ENCODE measurements around the gene TMEM41A. TPM values are rescaled to one million over a fixed set of nuclear protein-coding genes. Genes with fewer than 3 reads are reported as not detected.

Gene TMEM41A
- total RNA-seq (2021) = 14.4 to 17.2 TPM (median 15.7 TPM) in 3 replicates
- Bru-seq, nascent RNA = percentile 83 among the genes with signal in this experiment
- long read RNA-seq, experiment 1, transcript TMEM41A-201 (3 exons, 1,060 nt) = minor isoform, 5 of 42 reads
- long read RNA-seq, experiment 1, transcript TMEM41A-203 (5 exons, 2,827 nt) = major isoform, 31 of 42 reads
- long read RNA-seq, experiment 1, partial matches to known transcripts = 1 of 42 reads
- long read RNA-seq, experiment 1, other reads (novel, unspliced or antisense) = 5 of 42 reads
- long read RNA-seq, experiment 2, transcript TMEM41A-203 (5 exons, 2,827 nt) = major isoform, 7 of 21 reads
- long read RNA-seq, experiment 2, partial matches to known transcripts = 1 of 21 reads
- long read RNA-seq, experiment 2, other reads (novel, unspliced or antisense) = 13 of 21 reads
- long read RNA-seq, experiment 3, transcript TMEM41A-203 (5 exons, 2,827 nt) = major isoform, 21 of 25 reads
- long read RNA-seq, experiment 3, partial matches to known transcripts = 0 of 25 reads
- long read RNA-seq, experiment 3, other reads (novel, unspliced or antisense) = 3 of 25 reads

DNA sequence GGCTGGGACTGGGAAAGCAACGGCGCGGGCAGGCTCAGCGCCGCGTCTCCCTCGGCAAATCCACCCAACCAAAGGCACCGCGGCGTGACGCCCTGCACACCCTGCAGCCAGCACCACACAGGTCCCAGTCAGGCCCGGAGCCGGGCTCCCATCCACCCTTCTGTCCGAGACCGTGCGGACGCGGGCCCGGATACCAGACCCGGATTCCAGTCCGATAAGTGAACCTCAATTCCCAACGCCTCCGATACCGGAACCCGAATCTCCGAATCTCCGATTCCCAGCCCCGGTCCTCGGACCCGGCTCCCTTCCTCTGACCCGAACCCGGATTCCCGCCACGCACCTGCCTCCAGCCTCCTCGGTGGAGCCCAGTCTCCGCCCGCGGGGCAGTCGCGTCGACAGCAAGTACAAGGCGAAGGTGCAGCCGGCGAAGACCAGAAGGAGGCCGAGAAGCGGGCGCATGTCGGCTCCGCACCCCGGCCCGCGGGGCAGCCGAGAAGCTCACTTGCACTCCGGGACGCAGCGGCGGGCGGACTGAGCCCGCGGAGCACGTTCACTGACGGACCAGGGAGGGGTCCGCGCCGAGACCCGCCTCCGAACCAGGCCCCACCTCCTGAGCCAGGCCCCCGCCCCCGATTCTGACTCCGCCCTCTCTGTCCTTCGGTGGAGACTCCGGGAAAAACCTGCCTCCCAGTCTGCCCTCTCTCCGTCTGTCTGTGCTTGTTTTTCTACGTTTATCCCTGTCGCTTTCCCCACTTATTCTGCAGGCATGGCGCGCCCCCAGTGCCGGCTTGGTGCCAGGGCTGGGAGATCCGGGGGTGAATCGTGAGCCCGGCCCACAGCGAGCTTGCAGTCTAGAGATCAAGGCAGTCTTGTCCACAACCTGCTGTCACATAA is at the start of gene TMEM41A:
Gene TMEM41A, minus strand, starts transcription at position 533 of the 894 bp plus-strand sequence. Its CDS starts 74 bp downstream, at position 459.
- Mint-ChIP-seq H3K36me3 (peaks cover 16% of the 10 kb centered on the region), H3K4me3 (peak within 1 kb of the TSS; percentile 94), H3K4me1 (peaks cover 6% of the 10 kb centered on the region; the same call in 1 of the 2 replicates), H3K27ac (peak within 1 kb of the TSS; percentile 98), H3K27me3 (ENCODE audit: low read depth) (peaks cover 17% of the 10 kb centered on the region), H3K9me3 (no peaks in the 10 kb centered on the region)
- ChIA-PET POLR2A (interaction anchor here (1.0 kb wide), 2 partner anchors 84 to 85 kb away, joined by 3 to 4 read pairs; no protein-coding TSS in a partner anchor), CTCF (interaction anchor here (0.5 to 1.4 kb wide), 10 partner anchors 12 to 179 kb away, joined by 3 to 10 read pairs (median 6); partner anchors contain the start of genes LIPH and SENP2)
- ATAC-seq (peak; percentile 97), DNase-seq (ENCODE audit: low spot score) (peak; percentile 97)
- TF ChIP-seq MYBL2 (CRISPR knock-in tag; IDR thresholded peaks at IDR 0.05) = no peak; the same call in 1 of the 2 replicates
- no peak for TF ChIP-seq ZNF219 (CRISPR knock-in tag; IDR thresholded peaks at IDR 0.05; ENCODE audit: borderline replicate concordance)
- TF ChIP-seq FOXK1 (CRISPR knock-in tag; IDR thresholded peaks at IDR 0.05) = peak; percentile 83
- TF ChIP-seq, protein P1, sequence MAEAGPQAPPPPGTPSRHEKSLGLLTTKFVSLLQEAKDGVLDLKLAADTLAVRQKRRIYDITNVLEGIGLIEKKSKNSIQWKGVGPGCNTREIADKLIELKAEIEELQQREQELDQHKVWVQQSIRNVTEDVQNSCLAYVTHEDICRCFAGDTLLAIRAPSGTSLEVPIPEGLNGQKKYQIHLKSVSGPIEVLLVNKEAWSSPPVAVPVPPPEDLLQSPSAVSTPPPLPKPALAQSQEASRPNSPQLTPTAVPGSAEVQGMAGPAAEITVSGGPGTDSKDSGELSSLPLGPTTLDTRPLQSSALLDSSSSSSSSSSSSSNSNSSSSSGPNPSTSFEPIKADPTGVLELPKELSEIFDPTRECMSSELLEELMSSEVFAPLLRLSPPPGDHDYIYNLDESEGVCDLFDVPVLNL (CRISPR knock-in tag; IDR thresholded peaks at IDR 0.05; ENCODE audit: borderline replicate concordance, low read depth) = peak; percentile 69; the same call in 1 of the 2 replicates
- TF ChIP-seq, protein P2, sequence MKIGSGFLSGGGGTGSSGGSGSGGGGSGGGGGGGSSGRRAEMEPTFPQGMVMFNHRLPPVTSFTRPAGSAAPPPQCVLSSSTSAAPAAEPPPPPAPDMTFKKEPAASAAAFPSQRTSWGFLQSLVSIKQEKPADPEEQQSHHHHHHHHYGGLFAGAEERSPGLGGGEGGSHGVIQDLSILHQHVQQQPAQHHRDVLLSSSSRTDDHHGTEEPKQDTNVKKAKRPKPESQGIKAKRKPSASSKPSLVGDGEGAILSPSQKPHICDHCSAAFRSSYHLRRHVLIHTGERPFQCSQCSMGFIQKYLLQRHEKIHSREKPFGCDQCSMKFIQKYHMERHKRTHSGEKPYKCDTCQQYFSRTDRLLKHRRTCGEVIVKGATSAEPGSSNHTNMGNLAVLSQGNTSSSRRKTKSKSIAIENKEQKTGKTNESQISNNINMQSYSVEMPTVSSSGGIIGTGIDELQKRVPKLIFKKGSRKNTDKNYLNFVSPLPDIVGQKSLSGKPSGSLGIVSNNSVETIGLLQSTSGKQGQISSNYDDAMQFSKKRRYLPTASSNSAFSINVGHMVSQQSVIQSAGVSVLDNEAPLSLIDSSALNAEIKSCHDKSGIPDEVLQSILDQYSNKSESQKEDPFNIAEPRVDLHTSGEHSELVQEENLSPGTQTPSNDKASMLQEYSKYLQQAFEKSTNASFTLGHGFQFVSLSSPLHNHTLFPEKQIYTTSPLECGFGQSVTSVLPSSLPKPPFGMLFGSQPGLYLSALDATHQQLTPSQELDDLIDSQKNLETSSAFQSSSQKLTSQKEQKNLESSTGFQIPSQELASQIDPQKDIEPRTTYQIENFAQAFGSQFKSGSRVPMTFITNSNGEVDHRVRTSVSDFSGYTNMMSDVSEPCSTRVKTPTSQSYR (CRISPR knock-in tag; IDR thresholded peaks at IDR 0.05) = 0 out of 2 replicates have a peak, but pooled peaks have one; percentile 66
- TF ChIP-seq SMAD4 (CRISPR knock-in tag; IDR thresholded peaks at IDR 0.05) = 0 out of 2 replicates have a peak, but pooled peaks have one; percentile 25
- TF ChIP-seq, protein P3, sequence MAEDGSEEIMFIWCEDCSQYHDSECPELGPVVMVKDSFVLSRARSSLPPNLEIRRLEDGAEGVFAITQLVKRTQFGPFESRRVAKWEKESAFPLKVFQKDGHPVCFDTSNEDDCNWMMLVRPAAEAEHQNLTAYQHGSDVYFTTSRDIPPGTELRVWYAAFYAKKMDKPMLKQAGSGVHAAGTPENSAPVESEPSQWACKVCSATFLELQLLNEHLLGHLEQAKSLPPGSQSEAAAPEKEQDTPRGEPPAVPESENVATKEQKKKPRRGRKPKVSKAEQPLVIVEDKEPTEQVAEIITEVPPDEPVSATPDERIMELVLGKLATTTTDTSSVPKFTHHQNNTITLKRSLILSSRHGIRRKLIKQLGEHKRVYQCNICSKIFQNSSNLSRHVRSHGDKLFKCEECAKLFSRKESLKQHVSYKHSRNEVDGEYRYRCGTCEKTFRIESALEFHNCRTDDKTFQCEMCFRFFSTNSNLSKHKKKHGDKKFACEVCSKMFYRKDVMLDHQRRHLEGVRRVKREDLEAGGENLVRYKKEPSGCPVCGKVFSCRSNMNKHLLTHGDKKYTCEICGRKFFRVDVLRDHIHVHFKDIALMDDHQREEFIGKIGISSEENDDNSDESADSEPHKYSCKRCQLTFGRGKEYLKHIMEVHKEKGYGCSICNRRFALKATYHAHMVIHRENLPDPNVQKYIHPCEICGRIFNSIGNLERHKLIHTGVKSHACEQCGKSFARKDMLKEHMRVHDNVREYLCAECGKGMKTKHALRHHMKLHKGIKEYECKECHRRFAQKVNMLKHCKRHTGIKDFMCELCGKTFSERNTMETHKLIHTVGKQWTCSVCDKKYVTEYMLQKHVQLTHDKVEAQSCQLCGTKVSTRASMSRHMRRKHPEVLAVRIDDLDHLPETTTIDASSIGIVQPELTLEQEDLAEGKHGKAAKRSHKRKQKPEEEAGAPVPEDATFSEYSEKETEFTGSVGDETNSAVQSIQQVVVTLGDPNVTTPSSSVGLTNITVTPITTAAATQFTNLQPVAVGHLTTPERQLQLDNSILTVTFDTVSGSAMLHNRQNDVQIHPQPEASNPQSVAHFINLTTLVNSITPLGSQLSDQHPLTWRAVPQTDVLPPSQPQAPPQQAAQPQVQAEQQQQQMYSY (CRISPR knock-in tag; IDR thresholded peaks at IDR 0.05) = 0 out of 2 replicates have a peak, but pooled peaks have one; percentile 21
- no peak for TF ChIP-seq ZNF121 (CRISPR knock-in tag; IDR thresholded peaks at IDR 0.05)
- TF ChIP-seq TEAD1 (CRISPR knock-in tag; IDR thresholded peaks at IDR 0.05) = peak; percentile 74; the same call in 1 of the 2 replicates
- no peak for TF ChIP-seq IRF2 (CRISPR knock-in tag; IDR thresholded peaks at IDR 0.05; ENCODE audit: borderline replicate concordance, low read depth)
- no peak for TF ChIP-seq NR1H2 (CRISPR knock-in tag; IDR thresholded peaks at IDR 0.05)
- TF ChIP-seq, protein P4, sequence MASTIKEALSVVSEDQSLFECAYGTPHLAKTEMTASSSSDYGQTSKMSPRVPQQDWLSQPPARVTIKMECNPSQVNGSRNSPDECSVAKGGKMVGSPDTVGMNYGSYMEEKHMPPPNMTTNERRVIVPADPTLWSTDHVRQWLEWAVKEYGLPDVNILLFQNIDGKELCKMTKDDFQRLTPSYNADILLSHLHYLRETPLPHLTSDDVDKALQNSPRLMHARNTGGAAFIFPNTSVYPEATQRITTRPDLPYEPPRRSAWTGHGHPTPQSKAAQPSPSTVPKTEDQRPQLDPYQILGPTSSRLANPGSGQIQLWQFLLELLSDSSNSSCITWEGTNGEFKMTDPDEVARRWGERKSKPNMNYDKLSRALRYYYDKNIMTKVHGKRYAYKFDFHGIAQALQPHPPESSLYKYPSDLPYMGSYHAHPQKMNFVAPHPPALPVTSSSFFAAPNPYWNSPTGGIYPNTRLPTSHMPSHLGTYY (CRISPR knock-in tag; IDR thresholded peaks at IDR 0.05) = 0 out of 2 replicates have a peak, but pooled peaks have one; percentile 54
- TF ChIP-seq, protein P5, sequence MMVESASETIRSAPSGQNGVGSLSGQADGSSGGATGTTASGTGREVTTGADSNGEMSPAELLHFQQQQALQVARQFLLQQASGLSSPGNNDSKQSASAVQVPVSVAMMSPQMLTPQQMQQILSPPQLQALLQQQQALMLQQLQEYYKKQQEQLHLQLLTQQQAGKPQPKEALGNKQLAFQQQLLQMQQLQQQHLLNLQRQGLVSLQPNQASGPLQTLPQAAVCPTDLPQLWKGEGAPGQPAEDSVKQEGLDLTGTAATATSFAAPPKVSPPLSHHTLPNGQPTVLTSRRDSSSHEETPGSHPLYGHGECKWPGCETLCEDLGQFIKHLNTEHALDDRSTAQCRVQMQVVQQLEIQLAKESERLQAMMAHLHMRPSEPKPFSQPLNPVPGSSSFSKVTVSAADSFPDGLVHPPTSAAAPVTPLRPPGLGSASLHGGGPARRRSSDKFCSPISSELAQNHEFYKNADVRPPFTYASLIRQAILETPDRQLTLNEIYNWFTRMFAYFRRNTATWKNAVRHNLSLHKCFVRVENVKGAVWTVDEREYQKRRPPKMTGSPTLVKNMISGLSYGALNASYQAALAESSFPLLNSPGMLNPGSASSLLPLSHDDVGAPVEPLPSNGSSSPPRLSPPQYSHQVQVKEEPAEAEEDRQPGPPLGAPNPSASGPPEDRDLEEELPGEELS (CRISPR knock-in tag; IDR thresholded peaks at IDR 0.05) = peak; percentile 80; the same call in 1 of the 2 replicates
- TF ChIP-seq NFE2L1 (CRISPR knock-in tag; IDR thresholded peaks at IDR 0.05) = no peak
- no peak for TF ChIP-seq ZNF423 (CRISPR knock-in tag; IDR thresholded peaks at IDR 0.05)
- TF ChIP-seq, protein P6, sequence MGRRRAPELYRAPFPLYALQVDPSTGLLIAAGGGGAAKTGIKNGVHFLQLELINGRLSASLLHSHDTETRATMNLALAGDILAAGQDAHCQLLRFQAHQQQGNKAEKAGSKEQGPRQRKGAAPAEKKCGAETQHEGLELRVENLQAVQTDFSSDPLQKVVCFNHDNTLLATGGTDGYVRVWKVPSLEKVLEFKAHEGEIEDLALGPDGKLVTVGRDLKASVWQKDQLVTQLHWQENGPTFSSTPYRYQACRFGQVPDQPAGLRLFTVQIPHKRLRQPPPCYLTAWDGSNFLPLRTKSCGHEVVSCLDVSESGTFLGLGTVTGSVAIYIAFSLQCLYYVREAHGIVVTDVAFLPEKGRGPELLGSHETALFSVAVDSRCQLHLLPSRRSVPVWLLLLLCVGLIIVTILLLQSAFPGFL (CRISPR knock-in tag; IDR thresholded peaks at IDR 0.05; ENCODE audit: borderline replicate concordance) = no peak
- no peak; the same call in 1 of the 2 replicates for TF ChIP-seq TP53 (CRISPR knock-in tag; IDR thresholded peaks at IDR 0.05)
- no peak for TF ChIP-seq ZNF671 (CRISPR knock-in tag; IDR thresholded peaks at IDR 0.05)
- 0 out of 2 replicates have a peak, but pooled peaks have one; percentile 32 for TF ChIP-seq NR2C2 (CRISPR knock-in tag; IDR thresholded peaks at IDR 0.05)
- peak; percentile 99 for TF ChIP-seq SP1 (CRISPR knock-in tag; conservative IDR thresholded peaks at IDR 0.05)
